HuH-7.5 (cell line): ENCODE data around the gene MALL.
"Not testable (repeated sequence)": the region's sequence is repeated elsewhere in the genome, so short reads cannot be mapped to it uniquely, and the experiment has no call there.

Source experiments
- DNase-seq: peaks from one replicate; pipeline ENCODE4 v3.0.0; 2011; ENCODE audit warnings: low spot score

MALL gene

GRCh38 chr2:110049769-110050168 is 65.9 kb downstream of the MALL start:
- DNase-seq = not testable (repeated sequence)

- DNase-seq = not testable (repeated sequence)
Measured at GRCh38 chr2:110048255-110049197, 67.1 kb downstream of the MALL start.

- not testable (repeated sequence) for DNase-seq
Measured at GRCh38 chr2:110047225-110047624, 68.4 kb downstream of the MALL start.

- DNase-seq = not testable (repeated sequence)
Measured at GRCh38 chr2:110041941-110042660, 73.5 kb downstream of the MALL start.

GRCh38 chr2:110037336-110037735 is 78.3 kb downstream of the MALL start:
- DNase-seq = not testable (repeated sequence)

GRCh38 chr2:110035384-110035783 is 80.2 kb downstream of the MALL start:
- DNase-seq = not testable (repeated sequence)

- DNase-seq = not testable (repeated sequence)
Measured at GRCh38 chr2:110034935-110035334, 80.7 kb downstream of the MALL start.
